GM12878 (cell line): ENCODE results near the gene SYCE1. TPM values are rescaled to one million over a fixed set of nuclear protein-coding genes. Genes with fewer than 3 reads are reported as not detected.

Experiments used
- ATAC-seq: fragments of 200-7000 bp; cut with Tn5 transposase; 3 replicates; pipeline ENCODE4 v1.9.1; 2020; ENCODE audit warnings: mild to moderate bottlenecking, moderate library complexity
- BruUV-seq: library from RNA; stranded (reverse); fragments of 400-500 nt; replicated peaks from 2 replicates; lab custom pipeline; 2021; lab: Mats Ljungman, UMichigan
- CTCF ChIA-PET: fragments of 300-600 bp; sonication (Branson Sonifier 250); formaldehyde crosslinking; extraction: SDS; loops from one replicate; lab custom pipeline; 2021; ENCODE audit warnings: inconsistent platforms; lab: Yijun Ruan, JAX
- POLR2A ChIA-PET: fragments of 350-600 bp; formaldehyde crosslinking; extraction: SDS; loops from one replicate; lab custom pipeline; 2021; ENCODE audit warnings: inconsistent platforms; lab: Charles Lee
- RAD21 ChIA-PET: fragments of 300-600 bp; sonication (Branson Sonifier 250); formaldehyde crosslinking; loops from one replicate; lab custom pipeline; 2023; ENCODE audit warnings: antibody characterized with exemption; ENCODE audit not compliant: unreplicated experiment; lab: Charles Lee
- SMC1A ChIA-PET: fragments of 300-600 bp; sonication (Branson Sonifier 250); formaldehyde crosslinking; loops from one replicate; lab custom pipeline; 2023; ENCODE audit not compliant: unreplicated experiment, uncharacterized antibody; lab: Charles Lee
- DNase-seq: peaks from one replicate; pipeline ENCODE4 v3.0.0-alpha.2; 2011; ENCODE audit warnings: low read depth, low spot score
- FAIRE-seq: peaks from 3 replicates; lab custom pipeline; 2011; peaks lifted over from hg19 to GRCh38; lab: Jason Lieb, UNC
- H2AFZ ChIP-seq: 2 replicates; pipeline ENCODE4 v1.6.0; 2011; ENCODE audit warnings: low read depth, low read length, control low read depth; ENCODE audit not compliant: control insufficient read depth
- H3K27ac ChIP-seq: 2 replicates; pipeline ENCODE4 v1.5.1; 2011; ENCODE audit warnings: control low read depth; ENCODE audit not compliant: control insufficient read depth, insufficient read depth
- H3K27me3 ChIP-seq, 2 experiments: replicated peaks in 1 of 2; 2 replicates each; pipeline versions ENCODE4 v1.6.0 to v1.6.1; 2011; ENCODE audit warnings: low read length in 1 of 2; ENCODE audit not compliant: control insufficient read depth in 2 of 2, insufficient read depth in 2 of 2
- H3K36me3 ChIP-seq, 2 experiments: 2 replicates each; pipeline ENCODE4 v1.5.1; 2011; ENCODE audit warnings: low read length in 1 of 2; ENCODE audit not compliant: control insufficient read depth in 2 of 2, insufficient read depth in 2 of 2
- H3K4me1 ChIP-seq: 2 replicates; pipeline ENCODE4 v1.6.1; 2011; ENCODE audit warnings: mild to moderate bottlenecking, low read length, moderate library complexity, mixed read lengths; ENCODE audit not compliant: control insufficient read depth, insufficient read depth
- H3K4me2 ChIP-seq: 2 replicates; pipeline ENCODE4 v1.6.0; 2011; ENCODE audit warnings: control low read depth; ENCODE audit not compliant: control insufficient read depth, insufficient read depth
- H3K4me3 ChIP-seq: fragments of 200-600 bp; sonication (generic); 2 replicates; pipeline ENCODE4 v1.5.1; 2016
- H3K79me2 ChIP-seq: 2 replicates; pipeline ENCODE4 v1.6.0; 2011; ENCODE audit warnings: low read length; ENCODE audit not compliant: control insufficient read depth, insufficient read depth
- H3K9ac ChIP-seq: 2 replicates; pipeline ENCODE4 v1.8.0; 2011; ENCODE audit warnings: low read length, control low read depth, mixed read lengths; ENCODE audit not compliant: control insufficient read depth, insufficient read depth
- H3K9me3 ChIP-seq: replicated peaks from 3 replicates; pipeline ENCODE4 v1.5.1; 2011; ENCODE audit warnings: mild to moderate bottlenecking, low read length; ENCODE audit not compliant: control insufficient read depth, insufficient read depth
- H4K20me1 ChIP-seq: 2 replicates; pipeline ENCODE4 v1.6.0; 2011; ENCODE audit not compliant: control insufficient read depth, insufficient read depth
- EZH2 ChIP-seq: IDR thresholded peaks from 2 replicates; pipeline ENCODE4 v1.6.1; 2012; ENCODE audit warnings: low read depth, mild to moderate bottlenecking, control low read depth, inconsistent platforms, low read length, borderline replicate concordance; ENCODE audit not compliant: control insufficient read depth
- GATAD2B ChIP-seq: fragments of 450-650 bp; conservative IDR thresholded peaks from 2 replicates; pipeline ENCODE4 v1.6.1; 2017; ENCODE audit warnings: low read depth, mild to moderate bottlenecking, moderate library complexity
- HDAC2 ChIP-seq: fragments of 200-600 bp; sonication (generic); IDR thresholded peaks from 2 replicates; pipeline ENCODE4 v1.6.1; 2017
- JUND ChIP-seq: IDR thresholded peaks from 2 replicates; pipeline ENCODE4 v1.6.1; 2012; ENCODE audit warnings: low read depth, mild to moderate bottlenecking, low read length, improper control_type of control experiment, moderate library complexity
- MAX ChIP-seq: IDR thresholded peaks from 2 replicates; pipeline ENCODE4 v1.6.1; 2012; ENCODE audit warnings: low read depth, low read length, improper control_type of control experiment
- NR2F1 ChIP-seq: fragments of 450-650 bp; conservative IDR thresholded peaks from 2 replicates; pipeline ENCODE4 v1.6.1; 2017; ENCODE audit warnings: mild to moderate bottlenecking
- PAX5 ChIP-seq: IDR thresholded peaks from 2 replicates; pipeline ENCODE4 v1.6.1; 2011; ENCODE audit warnings: low read depth, low read length, borderline replicate concordance
- POU2F2 ChIP-seq: IDR thresholded peaks from 3 replicates; pipeline ENCODE4 v1.6.1; 2011; ENCODE audit warnings: low read depth, mild to moderate bottlenecking, low read length, borderline replicate concordance
- PRDM15 ChIP-seq: fragments of 450-650 bp; formaldehyde crosslinking; IDR thresholded peaks from 2 replicates; pipeline ENCODE4 v1.4.0; 2020; ENCODE audit warnings: mild to moderate bottlenecking, moderate library complexity
- RBBP5 ChIP-seq: fragments of 200-600 bp; sonication (generic); conservative IDR thresholded peaks from 2 replicates; pipeline ENCODE4 v1.6.1; 2016
- RUNX3 ChIP-seq: IDR thresholded peaks from 2 replicates; pipeline ENCODE4 v1.6.1; 2012; ENCODE audit warnings: low read length, inconsistent platforms
- SRF ChIP-seq, 2 experiments: IDR thresholded peaks; 2 replicates each; pipeline ENCODE4 v1.6.1; 2011; ENCODE audit warnings: low read depth in 2 of 2, low read length in 2 of 2, mild to moderate bottlenecking in 1 of 2, moderate library complexity in 1 of 2
- TCF12 ChIP-seq: IDR thresholded peaks from 2 replicates; pipeline ENCODE4 v1.6.1; 2011; ENCODE audit warnings: low read depth, mild to moderate bottlenecking, low read length
- YY1 ChIP-seq: IDR thresholded peaks from 2 replicates; pipeline ENCODE4 v1.6.1; 2011; ENCODE audit warnings: low read depth, mild to moderate bottlenecking, low read length
- ZNF622 ChIP-seq: fragments of 450-650 bp; IDR thresholded peaks from 2 replicates; pipeline ENCODE4 v1.6.1; 2017; ENCODE audit warnings: mild to moderate bottlenecking, inconsistent platforms
- WGBS: methylation state at CpG from one replicate; pipeline ENCODE4 v1.1.6; 2016; ENCODE audit warnings: low lambda C conversion rate; ENCODE audit not compliant: insufficient replicate concordance, insufficient coverage; ENCODE audit errors: missing lambda C conversion rate; 5-methylcytosine and 5-hydroxymethylcytosine counted together
- in situ Hi-C: fragments of 300-500 bp; cut with MboI; formaldehyde crosslinking; loops from 9 replicates; pipeline ENCODE4 v1.14.3; 2018; ENCODE audit warnings: mixed read lengths
- intact Hi-C: fragments of 100-400 bp; cut with micrococcal nuclease; formaldehyde crosslinking; loops from one replicate; pipeline ENCODE4 v1.14.2; 2022; ENCODE audit not compliant: unreplicated experiment
- polyA plus RNA-seq, 11 experiments: library from polyadenylated mRNA; depleted of rRNA in 4 of 11; unstranded in 6 of 11; stranded (reverse) in 5 of 11; fragments of >200 nt; fragmentation: Nextera tagmentation in 4 of 11; fragmentation: Illumina TruSeq in 1 of 11; extraction: Ambion mirVana in 4 of 11; extraction: Trizol in 1 of 11; gene quantifications; 1 replicate in 1 of 11; 2 replicates in 10 of 11; pipeline versions ENCODE4 v1.2.1 to v1.2.3, GENCODE V29; 2011 to 2016; ENCODE audit warnings: inconsistent platforms in 2 of 11, missing spikeins in 2 of 11, low read depth in 1 of 11
- total RNA-seq, 4 experiments: library from RNA; depleted of rRNA in 3 of 4; stranded (reverse); fragments of >200 nt in 3 of 4; fragmentation: Illumina TruSeq in 1 of 4; extraction: Trizol in 1 of 4; gene quantifications; 2 replicates each; pipeline versions ENCODE4 v1.2.1 to v1.2.3, GENCODE V29; 2013 to 2021

The SYCE1 gene
- total and polyA plus RNA-seq, 10 of the 15 experiments (the other 5 are each of a cell fraction or from before 2014, with no cell fraction given): not detected

GRCh38 chr10:133537546-133538545 is 27.5 kb downstream of the SYCE1 start:
- no peak overlapping the region for H3K4me2 ChIP-seq

GRCh38 chr10:133536198-133536597 is 29.2 kb downstream of the SYCE1 start:
- Histone ChIP-seq H3K9ac (no peak overlapping the region), H3K4me1 (no peaks in the 10 kb centered on the region), H3K4me3 (no peak overlapping the region), H3K9me3 (no peaks in the 10 kb centered on the region; the same call in 2 of the 3 replicates), H4K20me1 (no peaks in the 10 kb centered on the region), H2AFZ (no peak overlapping the region), H3K79me2 (no peaks in the 10 kb centered on the region), H3K36me3 (no peaks in the 10 kb centered on the region), H3K27ac (no peak overlapping the region), H3K4me2 (no peak overlapping the region), H3K27me3 (peaks cover 0 to 4% of the 10 kb centered on the region in 2 experiments; a peak in 1 of 4 replicates)
- in situ Hi-C loops: no loop called here
- ChIA-PET SMC1A (no interaction called here), POLR2A (no interaction called here), CTCF (no interaction called here), RAD21 (no interaction called here)
- 0% methylated on average over 3 of the region's 4 CpGs for WGBS
- BruUV-seq: no TSS peak
- ATAC-seq: no peak
- no peak for DNase-seq
- intact Hi-C loops: no loop called here
- no peak for FAIRE-seq
- TF ChIP-seq ZNF622 (no peak), GATAD2B (no peak), PAX5 (no peak), RBBP5 (no peak), RUNX3 (no peak), JUND (no peak), EZH2 (no peak), PRDM15 (CRISPR knock-in tag) (no peak), YY1 (no peak), POU2F2 (no peak), HDAC2 (no peak), MAX (no peak)

More at GRCh38 chr10:133537546-133538545, 27.5 kb downstream of the SYCE1 start:
- no peak for DNase-seq
- no peaks in the 10 kb centered on the region for H4K20me1 ChIP-seq
- no peak overlapping the region for H3K4me3 ChIP-seq
- in situ Hi-C loops: no loop called here
- H3K27ac ChIP-seq: no peak overlapping the region
- no peak for FAIRE-seq
- ChIA-PET RAD21 (no interaction called here), SMC1A (no interaction called here), CTCF (interaction anchor here (0.8 kb wide), 1 partner anchor 208 kb away, joined by 3 read pairs; no protein-coding TSS in a partner anchor), POLR2A (no interaction called here)
- H3K9me3 ChIP-seq: no peaks in the 10 kb centered on the region
- no peaks in the 10 kb centered on the region for H3K79me2 ChIP-seq
- 21% methylated on average over 4 of the region's 4 CpGs for WGBS
- H3K27me3 ChIP-seq: no peaks in the 10 kb centered on the region
- no peak for TF ChIP-seq NR2F1
- TF ChIP-seq SRF (IDR thresholded peaks at IDR 0.05; ENCODE audit: low read depth in 2 of 2, low read length in 2 of 2): no peak
- TF ChIP-seq TCF12: no peak
- no peaks in the 10 kb centered on the region for H3K4me1 ChIP-seq
- no peak overlapping the region for H2AFZ ChIP-seq
- no TSS peak for BruUV-seq
- no peak for ATAC-seq
- H3K36me3 ChIP-seq: no peaks in the 10 kb centered on the region
- intact Hi-C loops: no loop called here
- H3K9ac ChIP-seq: no peak overlapping the region
